HG02623 (cell line): ENCODE data around the gene IQGAP2.

Experiments
- ATAC-seq: cut with Tn5 transposase; IDR thresholded peaks from one replicate; pipeline ENCODE4 v1.9.1; 2021; ENCODE audit warnings: moderate library complexity; ENCODE audit not compliant: unreplicated experiment

Gene IQGAP2

DNA sequence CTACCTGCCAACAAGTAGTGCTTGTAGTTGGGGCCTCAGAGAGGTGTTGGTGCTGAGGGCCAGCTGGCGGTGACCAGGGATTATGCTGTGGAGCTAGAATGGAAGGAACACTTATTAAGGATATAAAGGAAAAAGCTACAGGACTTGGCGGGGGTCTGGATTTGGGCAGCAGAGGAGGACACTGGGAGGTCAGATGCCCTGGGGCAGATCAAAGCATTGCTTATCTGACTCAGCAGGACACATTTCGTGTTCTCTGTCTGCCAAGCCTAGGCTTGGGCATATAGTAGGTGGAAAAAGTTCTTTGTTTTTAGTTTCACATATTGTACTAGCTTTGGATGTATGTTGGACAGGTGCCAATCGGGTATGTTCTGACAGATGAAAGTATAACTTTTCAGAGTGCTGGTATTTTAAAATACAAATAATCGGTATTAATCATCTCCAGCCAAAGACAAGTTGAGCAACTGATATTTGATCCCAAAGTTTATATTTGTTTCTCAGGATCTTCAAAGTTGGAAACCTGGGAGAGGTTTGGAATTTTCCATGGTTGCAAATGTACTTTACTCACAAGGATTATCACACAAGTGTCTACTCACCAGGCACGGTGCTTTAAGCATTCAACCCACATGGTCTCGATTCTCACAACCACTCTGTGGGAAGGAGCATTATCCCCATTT lies 69.4 kb downstream of the IQGAP2 start:
- no peak for ATAC-seq

DNA sequence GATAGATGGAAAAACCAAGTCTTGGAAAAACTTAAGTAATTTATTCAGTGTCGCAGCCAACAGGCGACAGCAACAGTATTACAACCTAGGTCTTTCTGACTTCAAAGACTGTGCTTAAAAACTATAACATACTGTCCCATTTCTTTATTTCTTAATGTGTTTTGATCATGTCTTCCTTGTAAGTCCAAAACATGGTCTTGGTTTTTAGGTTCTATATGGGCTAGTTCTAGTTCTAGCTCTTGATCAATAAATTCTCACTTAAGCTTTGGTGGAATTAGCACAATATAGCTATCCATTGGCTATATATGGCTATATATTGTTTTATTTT lies 69.9 kb downstream of the IQGAP2 start:
- no peak for ATAC-seq

DNA sequence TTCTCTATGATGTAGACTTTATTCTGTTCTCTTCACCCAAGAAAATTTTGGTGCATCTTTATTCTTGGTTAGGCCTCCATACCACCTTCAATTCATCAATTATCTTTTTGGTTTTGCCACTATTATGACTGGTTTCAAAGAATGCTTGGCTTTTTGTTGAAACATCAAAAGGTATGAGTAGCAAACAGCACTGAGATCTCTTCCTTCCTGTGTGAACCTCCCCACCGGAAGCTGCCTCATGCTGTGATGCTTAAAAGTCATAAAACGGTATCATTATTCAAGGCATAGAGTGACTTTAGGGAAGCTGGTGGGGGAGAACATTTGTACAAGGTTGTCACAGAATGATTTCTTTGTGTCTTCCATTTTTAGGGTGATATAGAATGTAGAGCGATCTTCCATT lies 70.6 kb downstream of the IQGAP2 start:
- ATAC-seq, result no peak

DNA sequence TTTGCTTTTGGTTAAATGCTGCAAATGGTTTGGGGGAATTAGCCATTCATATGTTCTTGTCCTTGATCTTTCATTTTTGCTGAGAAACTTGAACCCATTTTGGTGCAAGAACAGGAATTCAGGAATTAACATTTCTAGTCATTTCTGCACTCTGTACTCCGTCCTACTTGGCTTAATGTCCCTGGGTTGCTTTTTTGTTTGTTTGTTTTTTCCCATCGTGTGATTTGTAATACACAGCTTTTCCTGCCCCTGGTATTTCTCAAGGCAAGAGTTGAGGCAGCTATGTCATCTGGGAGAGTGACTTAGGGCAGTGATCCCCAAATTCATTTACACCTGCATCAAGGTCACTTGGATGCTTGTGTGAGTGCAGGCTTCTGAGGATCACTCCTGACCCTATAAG lies 71.3 kb downstream of the IQGAP2 start:
- ATAC-seq, result no peak

DNA sequence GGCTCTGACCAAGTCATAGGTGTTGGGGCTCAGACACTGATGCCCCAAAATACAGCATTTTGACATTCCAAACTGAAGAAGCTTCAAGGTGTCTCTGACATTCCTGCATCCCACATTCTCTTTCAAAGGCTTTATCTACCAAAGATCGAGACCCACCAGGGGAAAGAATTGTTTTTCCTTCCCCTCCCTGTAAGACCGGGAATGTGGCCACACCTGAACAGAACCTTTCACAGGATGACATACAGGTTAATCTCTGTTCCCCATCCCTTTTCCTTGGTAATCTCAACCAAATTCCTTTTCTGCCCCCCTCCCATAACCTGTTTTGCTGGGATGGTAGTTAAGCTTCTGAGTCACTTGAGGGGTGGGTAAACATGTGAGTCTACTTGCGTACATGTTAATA lies 72.3 kb downstream of the IQGAP2 start:
- no peak for ATAC-seq

DNA sequence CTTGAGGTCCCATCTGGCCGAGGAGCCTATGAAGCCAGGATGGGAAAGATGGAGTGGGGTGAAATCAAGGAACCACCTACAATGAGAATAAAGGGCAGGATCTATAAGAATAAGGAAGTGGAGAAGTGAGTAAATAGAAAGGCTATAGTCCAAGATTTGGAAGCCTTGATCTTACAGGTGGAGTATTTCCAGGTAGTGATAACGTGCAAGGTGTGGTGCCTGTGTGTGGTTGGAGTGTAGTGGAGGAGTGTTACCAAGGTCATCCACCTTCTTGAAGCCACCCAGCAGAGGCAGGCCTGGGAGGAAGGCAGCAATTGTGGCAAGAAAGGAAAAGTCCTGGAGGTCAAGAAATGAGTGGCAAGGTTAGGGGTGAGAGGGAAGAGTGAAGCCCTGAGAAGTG lies 72.9 kb downstream of the IQGAP2 start:
- no peak for ATAC-seq

DNA sequence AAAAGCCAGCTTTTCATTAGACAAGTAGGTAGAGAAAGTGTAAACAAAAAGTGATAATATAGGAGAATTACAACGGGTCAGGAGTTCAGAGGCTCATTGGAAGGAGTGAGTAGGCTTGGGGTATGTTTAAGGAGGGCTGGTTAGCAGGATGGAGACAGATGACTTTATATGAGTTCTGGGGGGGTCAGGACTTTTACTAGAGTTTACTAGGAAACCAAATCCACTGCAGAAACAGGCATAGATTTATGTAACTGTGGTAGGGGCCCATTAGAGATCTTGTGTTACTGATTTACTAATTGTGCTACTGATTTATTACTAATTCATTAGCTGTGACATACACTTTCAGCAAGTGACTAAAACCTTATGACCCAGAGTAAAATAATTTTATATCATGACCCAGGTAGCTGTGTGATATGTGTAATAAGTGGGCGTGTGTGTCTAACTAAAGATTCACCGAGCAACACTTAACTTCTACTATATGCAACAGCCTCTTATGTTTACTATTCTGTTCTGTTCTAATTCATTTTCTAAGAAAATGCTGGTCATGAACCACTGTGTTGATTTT lies 73.5 kb downstream of the IQGAP2 start:
- no peak for ATAC-seq

DNA sequence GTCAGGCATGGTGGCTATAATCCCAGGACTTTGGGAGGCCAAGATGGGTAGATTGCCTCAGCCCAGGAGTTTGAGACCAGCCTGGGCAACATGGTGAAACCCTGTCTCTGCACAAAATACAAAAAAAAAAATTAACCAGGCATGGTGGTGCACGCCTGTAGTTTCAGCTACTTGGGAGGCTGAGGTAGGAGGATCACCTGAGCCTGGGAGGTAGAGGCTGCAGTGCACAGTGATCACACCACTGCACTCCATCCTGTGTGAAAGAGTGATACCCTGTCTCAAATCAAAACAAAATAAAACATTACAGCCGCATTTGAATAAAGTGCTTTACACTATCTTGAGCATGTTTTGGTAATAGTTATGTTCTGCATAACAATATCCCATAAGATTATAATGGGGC lies 74.0 kb downstream of the IQGAP2 start:
- no peak for ATAC-seq

DNA sequence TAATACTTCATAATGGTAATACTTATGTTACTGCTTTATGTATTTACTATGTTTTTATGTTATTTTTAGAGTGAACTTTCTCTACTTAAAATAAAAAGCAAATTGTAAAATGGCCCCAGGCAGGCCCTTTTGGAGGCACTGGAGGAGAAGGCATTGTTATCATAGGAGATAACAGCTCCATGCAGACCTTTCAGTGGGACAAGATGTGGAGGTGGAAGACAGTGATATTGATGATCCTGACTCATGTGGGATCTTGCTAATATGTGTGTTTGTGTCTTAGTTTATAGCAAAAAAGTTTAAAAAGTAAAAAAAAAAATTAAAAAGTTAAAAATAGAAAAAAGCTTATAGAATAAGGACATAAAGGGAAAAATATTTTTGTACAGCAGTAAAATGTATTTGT lies 74.5 kb downstream of the IQGAP2 start:
- no peak for ATAC-seq

DNA sequence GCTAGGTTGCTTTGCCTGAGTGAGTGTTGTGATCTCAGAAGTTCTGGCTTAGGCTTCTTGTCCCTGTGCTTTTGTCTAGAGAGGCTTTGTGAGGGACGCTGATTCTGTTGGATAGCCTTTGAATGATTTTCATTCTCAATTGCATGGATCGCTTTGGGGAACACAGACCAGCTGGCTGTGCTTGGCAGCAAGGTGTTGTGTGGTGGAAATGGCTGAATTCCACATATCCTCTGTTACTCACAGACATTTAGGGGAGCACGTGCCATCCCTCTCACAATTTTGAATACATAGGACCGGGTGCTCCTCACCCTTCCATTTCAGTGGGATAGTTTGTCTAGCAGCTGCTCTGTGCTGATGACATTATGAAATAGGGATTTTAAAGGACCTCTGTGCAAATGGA lies 76.2 kb downstream of the IQGAP2 start:
- ATAC-seq, result no peak

DNA sequence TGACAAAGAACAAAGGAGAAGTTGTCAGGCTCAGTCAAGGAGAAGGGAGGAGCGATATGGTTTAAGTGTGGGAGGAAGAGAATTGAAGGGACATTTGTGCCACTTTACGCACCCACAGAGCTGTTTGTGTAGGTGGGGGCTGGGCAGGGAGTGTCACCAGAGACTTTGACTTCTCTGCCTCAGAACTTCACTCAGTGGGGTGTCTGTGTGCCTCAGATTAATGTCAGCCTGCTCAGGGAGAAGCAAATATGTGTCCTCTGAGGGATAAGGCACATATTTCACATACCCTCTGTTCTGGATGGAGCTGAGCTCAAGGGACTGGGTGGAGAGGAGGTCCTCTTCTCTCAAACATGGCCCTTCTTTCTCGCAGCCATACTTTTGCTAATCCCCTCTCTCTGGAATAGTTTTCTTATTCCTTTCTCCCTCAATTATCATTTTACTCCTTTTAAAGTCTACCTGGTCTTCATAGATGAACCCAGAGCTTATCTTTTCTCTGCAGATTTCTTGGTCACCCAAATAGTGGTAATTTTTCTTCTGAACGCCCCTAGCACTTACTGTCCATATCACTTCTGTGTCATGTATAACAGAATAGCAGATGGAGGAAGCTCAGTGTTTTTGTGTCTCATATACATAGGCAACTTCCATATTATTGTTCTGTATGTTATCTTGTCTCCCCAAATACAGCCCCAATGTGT lies 77.0 kb downstream of the IQGAP2 start:
- ATAC-seq, result no peak

DNA sequence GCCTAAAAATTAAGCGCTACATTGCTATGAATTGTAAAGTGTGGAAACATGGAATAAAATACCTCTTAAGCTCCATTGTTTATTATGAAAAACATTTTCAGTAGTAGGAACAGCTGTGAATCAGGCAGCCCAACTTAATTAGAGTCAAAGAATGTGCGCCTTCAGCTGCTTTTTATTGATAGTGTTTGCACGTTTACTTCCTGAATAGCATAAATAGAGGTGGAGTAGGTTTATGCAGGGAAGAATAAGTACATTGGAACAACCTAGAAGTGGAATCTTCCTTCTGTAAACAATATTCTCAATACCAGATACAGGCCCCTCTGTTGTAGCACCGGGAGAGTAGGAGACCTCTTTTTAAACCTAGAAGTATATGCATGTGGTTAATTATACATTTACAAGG lies 79.9 kb downstream of the IQGAP2 start:
- no peak for ATAC-seq

DNA sequence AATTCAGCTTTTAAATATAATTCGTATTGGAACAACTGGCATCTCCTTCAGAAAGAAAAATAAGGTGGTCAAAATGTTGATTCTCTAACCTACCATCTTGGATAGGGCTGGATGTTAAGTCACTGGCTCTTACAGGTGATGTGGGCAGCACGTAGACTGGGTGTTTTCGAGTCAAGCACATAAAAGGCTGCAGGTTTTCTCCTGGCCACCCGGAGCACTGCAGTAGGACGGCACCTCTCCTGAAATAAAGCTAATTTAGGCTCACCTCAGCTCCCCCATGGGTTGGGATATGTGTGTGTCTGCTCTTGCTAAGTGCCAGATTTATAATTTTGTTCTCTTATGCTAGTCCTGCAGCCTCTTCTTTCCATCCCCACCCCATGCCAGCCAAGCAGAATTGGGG lies 80.3 kb downstream of the IQGAP2 start:
- ATAC-seq, result no peak

DNA sequence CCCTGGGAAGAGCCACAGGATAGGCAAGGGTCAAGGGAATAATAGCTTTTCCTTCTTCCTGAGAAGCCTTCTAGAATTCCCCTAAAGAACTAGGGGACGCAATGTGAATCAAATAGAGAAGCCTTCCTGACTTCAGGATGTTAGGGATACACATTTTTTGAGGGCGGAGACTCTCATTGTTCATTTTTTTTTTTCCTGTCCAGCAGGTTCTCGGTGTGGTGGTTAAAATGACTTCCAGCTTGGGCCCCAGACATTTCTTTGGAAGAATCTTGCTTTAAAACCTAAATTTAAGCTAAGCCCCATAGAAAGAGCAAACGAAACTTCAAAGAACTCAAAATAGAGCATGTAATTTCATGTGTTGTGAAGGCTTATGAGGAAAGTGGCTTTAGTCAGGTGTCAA lies 80.8 kb downstream of the IQGAP2 start:
- no peak for ATAC-seq

DNA sequence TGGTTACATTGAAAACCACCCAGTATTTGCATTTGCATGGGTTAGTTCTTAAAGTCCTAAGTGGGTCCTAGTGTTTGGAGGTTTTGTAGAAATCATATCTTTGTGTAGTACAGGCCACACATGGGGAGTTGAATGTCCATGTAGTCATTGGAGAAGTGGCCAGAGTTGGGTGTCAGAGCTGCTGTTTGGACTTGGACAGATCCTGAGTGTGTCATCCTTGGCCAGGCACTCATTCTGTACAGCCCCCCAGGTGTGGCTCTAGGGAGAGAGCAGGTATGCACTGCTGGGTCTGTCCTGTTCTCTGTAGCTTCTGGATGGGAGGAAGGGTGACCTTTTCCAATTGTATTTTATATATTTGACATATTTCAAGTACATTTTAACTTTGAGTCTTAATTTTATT lies 82.4 kb downstream of the IQGAP2 start:
- ATAC-seq, result no peak

DNA sequence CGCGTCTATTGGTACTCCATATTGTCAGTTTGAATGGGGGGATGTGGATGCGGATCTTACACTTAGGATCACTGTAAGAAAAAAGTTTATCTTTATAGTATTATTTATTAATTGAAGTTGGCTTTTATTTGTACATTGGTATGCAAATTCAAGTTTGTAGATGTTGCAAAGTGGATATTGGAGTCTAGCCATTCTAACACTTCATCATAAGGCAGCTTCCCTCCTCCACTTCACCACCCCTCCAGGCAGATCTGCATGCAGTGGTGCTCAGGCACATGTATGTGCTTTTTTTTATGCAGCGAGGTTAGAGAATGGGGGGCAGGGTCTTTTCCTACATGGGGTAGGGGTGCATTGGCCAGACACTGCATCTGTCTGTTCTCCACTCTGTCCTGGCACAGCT lies 84.3 kb downstream of the IQGAP2 start:
- no peak for ATAC-seq

DNA sequence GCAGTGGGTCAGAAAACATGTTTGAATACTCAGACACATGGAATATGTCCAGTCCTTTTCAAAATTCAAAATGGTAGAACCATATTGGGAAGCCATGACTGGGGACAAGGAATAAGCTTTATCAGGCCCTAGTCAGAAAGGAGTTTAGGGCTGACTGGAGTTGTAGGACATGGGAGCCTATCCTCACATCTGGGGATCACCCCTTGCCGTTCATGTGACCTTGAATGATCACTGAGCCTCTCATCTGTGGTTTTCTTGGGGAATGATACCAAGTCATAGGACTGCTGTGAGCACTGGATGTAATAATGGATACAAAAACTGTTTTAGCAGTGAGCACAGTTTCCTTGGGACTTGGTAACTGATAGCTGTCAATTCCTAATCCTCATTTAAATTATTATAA lies 84.7 kb downstream of the IQGAP2 start:
- ATAC-seq, result no peak

DNA sequence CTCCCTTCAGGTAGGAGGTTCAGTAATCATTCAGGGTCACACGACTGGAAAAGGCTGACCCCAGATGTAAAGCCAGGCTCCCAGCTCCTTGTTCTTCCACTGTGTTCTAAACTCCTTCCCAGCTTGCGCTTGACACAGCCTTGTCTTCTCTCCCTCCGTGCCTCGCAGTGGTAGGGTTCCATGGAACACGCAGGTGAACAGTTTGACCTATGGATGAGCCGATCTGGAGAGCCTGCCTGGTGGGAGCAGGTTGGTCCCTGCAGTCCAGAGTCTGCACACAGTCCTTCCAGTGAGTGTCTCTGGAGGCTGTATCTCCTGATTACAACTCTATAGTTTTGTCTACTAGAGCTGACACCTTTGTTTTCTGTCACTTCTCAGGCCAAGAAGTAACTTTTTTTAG lies 85.9 kb downstream of the IQGAP2 start:
- no peak for ATAC-seq

DNA sequence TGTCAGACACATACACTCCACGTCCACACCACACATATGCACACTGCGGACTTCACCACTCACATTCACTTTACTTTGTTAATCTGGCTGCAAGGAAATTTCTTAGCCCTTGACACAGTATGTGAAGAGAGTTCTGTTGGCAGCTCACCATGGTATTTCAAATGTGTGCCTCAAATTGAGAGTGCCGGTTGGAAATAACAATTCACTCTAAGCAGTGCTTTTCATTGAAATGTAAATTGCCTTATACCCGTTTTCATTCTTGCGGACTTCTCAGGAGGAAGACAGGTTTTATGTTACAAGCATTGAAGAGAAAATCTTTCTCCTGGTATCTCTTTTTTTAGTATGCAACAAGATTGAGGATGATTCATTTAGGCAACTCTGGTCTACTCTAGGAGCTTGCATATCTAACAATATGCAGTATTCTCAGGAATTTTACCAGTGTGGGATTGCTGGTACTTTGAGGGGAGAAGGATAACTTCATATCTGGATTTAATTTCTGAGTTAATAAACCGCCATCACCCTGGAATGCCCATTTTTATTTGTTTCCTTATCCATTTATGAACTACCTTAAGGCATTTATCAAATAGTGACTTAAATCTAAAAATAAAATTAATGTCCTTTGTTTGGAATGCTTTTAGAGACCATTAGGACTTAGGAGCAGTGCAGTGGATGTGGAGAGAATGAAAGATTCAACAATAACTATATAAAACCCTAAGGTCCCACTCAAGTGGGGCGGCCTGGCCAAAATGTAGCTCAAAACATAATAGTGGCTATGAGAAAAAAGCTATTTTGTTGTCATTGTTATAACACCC lies 87.0 kb downstream of the IQGAP2 start:
- no peak for ATAC-seq

DNA sequence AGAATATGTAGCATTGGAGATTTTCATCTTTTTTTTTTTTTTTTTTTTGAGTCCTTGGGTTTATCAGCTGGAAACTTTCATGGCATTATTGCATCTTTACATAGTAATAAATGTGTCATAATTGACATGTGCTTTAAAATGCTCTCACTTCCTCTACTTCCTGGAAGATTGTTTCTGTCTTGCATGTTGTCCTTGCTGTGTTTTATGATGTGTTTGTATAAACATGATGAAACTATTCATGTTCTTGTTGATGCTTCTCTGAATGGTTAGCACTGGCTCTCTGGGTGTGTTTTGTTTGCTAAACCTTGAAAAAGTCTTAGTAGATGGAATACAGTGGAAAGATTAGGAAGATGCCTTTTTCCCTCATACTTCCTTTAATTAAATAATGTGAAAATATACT lies 87.9 kb downstream of the IQGAP2 start:
- ATAC-seq, result no peak

DNA sequence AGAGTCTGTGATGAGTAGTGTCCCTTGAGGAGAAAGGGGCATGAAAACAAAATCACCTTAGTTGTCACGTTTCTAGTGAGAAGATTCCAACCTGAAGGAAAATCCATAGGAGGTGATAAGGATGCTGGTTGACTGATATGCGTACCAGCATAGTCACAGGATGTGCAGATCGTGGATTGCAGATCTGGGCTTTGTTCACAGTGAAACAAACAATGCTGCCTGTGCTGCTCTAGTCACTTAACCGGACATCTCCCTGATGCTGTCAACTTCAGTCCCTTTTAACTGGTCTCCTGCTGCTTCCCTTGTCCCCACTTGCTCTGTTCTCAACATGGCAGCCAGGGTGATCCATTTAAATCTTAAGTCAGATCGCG lies 89.7 kb downstream of the IQGAP2 start:
- no peak for ATAC-seq

DNA sequence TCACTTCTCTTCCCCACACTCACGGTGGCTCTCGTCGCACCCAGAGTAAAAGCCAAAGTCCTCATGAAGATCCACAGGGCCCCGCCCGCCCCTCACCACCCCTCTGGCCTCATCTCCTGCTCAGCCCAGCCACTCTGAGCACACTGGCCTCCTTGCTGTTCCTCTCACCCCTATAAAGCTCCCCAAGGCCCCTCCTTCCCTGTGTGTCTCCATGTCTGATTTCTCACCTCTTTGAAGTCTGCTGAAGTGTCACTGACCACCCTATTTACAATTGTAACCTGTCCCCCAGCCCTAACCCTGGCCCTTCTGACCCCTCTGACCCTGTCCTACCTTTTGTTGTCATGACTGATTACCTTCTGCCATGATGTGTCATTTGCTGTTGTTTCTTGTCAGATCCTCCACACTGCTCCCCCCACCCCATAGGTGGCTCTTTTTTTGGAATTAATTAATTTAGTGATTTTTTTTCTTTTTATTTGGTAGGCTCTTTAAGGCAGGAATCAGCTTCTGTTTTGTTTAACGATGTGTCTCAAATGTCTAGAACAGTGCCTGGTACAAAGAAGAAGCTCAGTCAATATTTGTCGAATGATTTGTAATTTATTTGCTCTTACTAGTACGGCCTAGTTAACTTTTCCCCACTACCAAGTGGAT lies 90.2 kb downstream of the IQGAP2 start:
- ATAC-seq, result no peak
